Small intestine (tissue), 4 donors: Measurements from ENCODE around the gene ENC1. TPM values are rescaled to one million over a fixed set of nuclear protein-coding genes. Genes with fewer than 3 reads are reported as not detected.

Experiments used
- polyA plus RNA-seq, 4 donors: library from polyadenylated mRNA; stranded (reverse) in 3 of 4; unstranded in 1 of 4; fragments of 200-250 nt in 3 of 4; fragments of 120-200 nt in 1 of 4; gene quantifications; one replicate each; pipeline versions ENCODE4 v1.2.1 to v1.2.3, GENCODE V29; 2013
- donor health status: healthy with polysubstance abuse.
- donor health status: Bipolar disorder and iron deficiency.
- donor health status: healthy.

The ENC1 gene
- polyA plus RNA-seq, 4 donors = 6.8 to 107 (median 16.9) TPM

Other genes with a start within 250 kb of the ENC1 start
- 100 to 1,000 TPM in 3 of 4 donors, 10 to 100 TPM in 1; 63.5 to 582 (median 112) TPM for gene HEXB, start 44.5 kb upstream of the ENC1 start, polyA plus RNA-seq
- 10 to 100 TPM in 3 of 4 donors, 1 to 10 TPM in 1; 9.5 to 25.2 (median 19.7) TPM for gene GFM2, start 126.4 kb upstream of the ENC1 start, polyA plus RNA-seq
- gene NSA2, start 126.5 kb upstream of the ENC1 start, polyA plus RNA-seq = 100 to 1,000 TPM in 3 of 4 donors, 10 to 100 TPM in 1; 79.8 to 177 (median 128) TPM
- gene FAM169A, start 225.7 kb upstream of the ENC1 start, polyA plus RNA-seq = 1 to 10 TPM in 1 of 4 donors, under 1 TPM in 1, not detected in 2; 0.73 to 2.2 TPM